K562 (cell line): ENCODE measurements around the gene ZNF837. TPM values are rescaled to one million over a fixed set of nuclear protein-coding genes. Genes with fewer than 3 reads are reported as not detected.

Experiments
- MAZ ChIP-seq, 2 experiments: fragments of 450-650 bp in 1 of 2; sonication (generic) in 1 of 2; formaldehyde crosslinking; IDR thresholded peaks in 1 of 2; conservative IDR thresholded peaks in 1 of 2; 2 replicates each; pipeline versions ENCODE4 v1.4.0 to v1.5.0; 2020; ENCODE audit warnings: mild to moderate bottlenecking in 1 of 2, missing genetic modification reagents in 1 of 2
- RAD21 ChIP-seq, 2 experiments: fragments of 250-450 bp in 1 of 2; fragments of 450-650 bp in 1 of 2; sonication (Bioruptor Pico) in 1 of 2; formaldehyde crosslinking in 1 of 2; IDR thresholded peaks in 1 of 2; conservative IDR thresholded peaks in 1 of 2; 2 replicates each; pipeline versions ENCODE4 v1.4.0 to v1.8.0; 2020 to 2022; ENCODE audit warnings: mild to moderate bottlenecking in 2 of 2, moderate library complexity in 1 of 2
- TEAD2 ChIP-seq: fragments of 450-650 bp; IDR thresholded peaks from 2 replicates; pipeline ENCODE4 v1.6.1; 2016; ENCODE audit warnings: missing genetic modification characterization, control low read depth, missing compliant biosample characterization
- TEAD4 ChIP-seq, 2 experiments: sonication (generic) in 1 of 2; formaldehyde crosslinking in 1 of 2; IDR thresholded peaks; 2 replicates each; pipeline versions ENCODE4 v1.6.1 to v1.8.0; 2012 to 2022; ENCODE audit warnings: borderline replicate concordance in 1 of 2, inconsistent platforms in 1 of 2, low read length in 1 of 2, mild to moderate bottlenecking in 1 of 2, missing genetic modification reagents in 1 of 2
- ZNF696 ChIP-seq: fragments of 250-450 bp; sonication (Bioruptor Pico); conservative IDR thresholded peaks from 2 replicates; pipeline ENCODE4 v1.4.0; 2020; ENCODE audit warnings: mild to moderate bottlenecking, moderate library complexity
- polyA plus RNA-seq, 8 experiments: library from polyadenylated mRNA; depleted of rRNA in 4 of 8; stranded (reverse) in 5 of 8; unstranded in 3 of 8; fragments of >200 nt; fragmentation: Nextera tagmentation in 2 of 8; fragmentation: Illumina TruSeq in 1 of 8; extraction: Ambion mirVana in 2 of 8; extraction: Trizol in 1 of 8; gene quantifications; 2 replicates each; pipeline versions ENCODE4 v1.2.1 to v1.2.3, GENCODE V29; 2011 to 2014; ENCODE audit warnings: inconsistent platforms in 1 of 8, missing spikeins in 1 of 8
- total RNA-seq, 7 experiments: library from RNA; depleted of rRNA in 6 of 7; stranded (reverse); fragments of >200 nt in 6 of 7; fragmentation: Illumina TruSeq in 2 of 7; extraction: Trizol in 2 of 7; gene quantifications; 2 replicates each; pipeline versions ENCODE4 v1.2.1 to v1.2.3, GENCODE V29; 2011 to 2021; ENCODE audit warnings: low replicate concordance in 1 of 7
- TF ChIP-seq, protein P1 (sequence below), 3 experiments: IDR thresholded peaks in 2 of 3; conservative IDR thresholded peaks in 1 of 3; 2 replicates each; pipeline ENCODE4 v1.5.1; 2011 to 2012; ENCODE audit warnings: low read length in 3 of 3, mild to moderate bottlenecking in 3 of 3, control low read depth in 2 of 3, improper control_type of control experiment in 1 of 3, inconsistent platforms in 1 of 3, low read depth in 1 of 3, mixed read lengths in 1 of 3, moderate library complexity in 1 of 3; ENCODE audit not compliant: insufficient read depth in 2 of 3
- TF ChIP-seq, protein P2 (sequence below): sonication (generic); formaldehyde crosslinking; IDR thresholded peaks from 2 replicates; pipeline ENCODE4 v1.9.0; 2022; ENCODE audit warnings: mild to moderate bottlenecking, missing genetic modification reagents
- TF ChIP-seq, protein P3 (sequence below): sonication (generic); formaldehyde crosslinking; IDR thresholded peaks from 2 replicates; pipeline ENCODE4 v1.8.0; 2022; ENCODE audit warnings: missing genetic modification reagents, mild to moderate bottlenecking, moderate library complexity, borderline replicate concordance
- TF ChIP-seq, protein P4 (sequence below): fragments of 450-650 bp; formaldehyde crosslinking; IDR thresholded peaks from 2 replicates; pipeline ENCODE4 v1.4.0; 2022; ENCODE audit warnings: missing genetic modification characterization
- TF ChIP-seq, protein P5 (sequence below): IDR thresholded peaks from 2 replicates; pipeline ENCODE4 v1.6.1; 2011; ENCODE audit warnings: borderline replicate concordance, low read depth, mild to moderate bottlenecking, moderate library complexity, low read length; ENCODE audit not compliant: insufficient read depth, poor library complexity, severe bottlenecking
- TF ChIP-seq, protein P6 (sequence below), 2 experiments: fragments of 450-650 bp in 1 of 2; sonication (generic) in 1 of 2; formaldehyde crosslinking; conservative IDR thresholded peaks; 2 replicates each; pipeline versions ENCODE4 v1.4.0 to v1.8.1; 2020 to 2022; ENCODE audit warnings: mild to moderate bottlenecking in 1 of 2, missing genetic modification reagents in 1 of 2

The ZNF837 gene
- total and polyA plus RNA-seq, 9 of the 15 experiments (the other 6 are each of a cell fraction or from before 2014, with no cell fraction given): 0.11 to 2.1 (median 0.57) TPM; not detected in 4

DNA sequence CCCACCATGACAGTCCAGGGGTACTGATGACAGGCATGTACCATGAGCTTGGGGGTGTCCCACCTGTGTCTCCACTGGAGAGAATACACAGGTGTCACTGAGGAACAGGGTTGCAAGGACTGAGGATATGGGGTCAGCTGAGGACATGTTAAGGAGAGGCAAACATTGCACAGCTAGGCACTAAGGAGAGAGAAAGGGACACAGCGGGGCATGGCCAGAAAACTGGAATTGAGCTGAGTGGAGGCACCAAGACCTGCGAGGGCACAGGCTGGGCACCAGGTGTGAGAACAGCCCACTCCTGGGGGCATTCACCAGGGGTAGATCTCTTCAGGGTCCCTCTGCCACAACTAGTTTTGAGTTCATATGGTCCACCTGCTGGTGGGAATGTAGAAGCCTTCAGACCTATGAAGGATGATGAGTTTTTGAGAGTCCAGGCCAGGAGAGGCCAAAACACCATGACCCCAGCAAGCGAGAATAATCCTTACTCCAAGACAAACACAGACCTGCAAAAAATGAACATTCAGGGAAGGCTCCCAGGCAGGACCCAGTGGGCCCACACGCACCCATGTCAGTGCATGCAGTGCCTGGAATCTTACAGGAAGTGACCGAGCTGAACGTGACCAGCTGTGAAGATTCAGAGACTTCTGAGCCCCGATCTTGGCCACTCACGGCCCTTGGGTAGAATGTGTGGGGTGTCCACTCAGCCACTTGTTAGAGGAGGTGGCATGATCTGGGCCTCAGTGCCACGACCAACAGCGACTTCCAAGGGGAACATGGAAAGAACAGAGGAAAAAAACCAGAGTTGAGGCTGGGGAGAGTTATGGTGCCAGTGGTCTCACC is 26.2 kb upstream of the ZNF837 start (continued):
- TF ChIP-seq, protein P1, sequence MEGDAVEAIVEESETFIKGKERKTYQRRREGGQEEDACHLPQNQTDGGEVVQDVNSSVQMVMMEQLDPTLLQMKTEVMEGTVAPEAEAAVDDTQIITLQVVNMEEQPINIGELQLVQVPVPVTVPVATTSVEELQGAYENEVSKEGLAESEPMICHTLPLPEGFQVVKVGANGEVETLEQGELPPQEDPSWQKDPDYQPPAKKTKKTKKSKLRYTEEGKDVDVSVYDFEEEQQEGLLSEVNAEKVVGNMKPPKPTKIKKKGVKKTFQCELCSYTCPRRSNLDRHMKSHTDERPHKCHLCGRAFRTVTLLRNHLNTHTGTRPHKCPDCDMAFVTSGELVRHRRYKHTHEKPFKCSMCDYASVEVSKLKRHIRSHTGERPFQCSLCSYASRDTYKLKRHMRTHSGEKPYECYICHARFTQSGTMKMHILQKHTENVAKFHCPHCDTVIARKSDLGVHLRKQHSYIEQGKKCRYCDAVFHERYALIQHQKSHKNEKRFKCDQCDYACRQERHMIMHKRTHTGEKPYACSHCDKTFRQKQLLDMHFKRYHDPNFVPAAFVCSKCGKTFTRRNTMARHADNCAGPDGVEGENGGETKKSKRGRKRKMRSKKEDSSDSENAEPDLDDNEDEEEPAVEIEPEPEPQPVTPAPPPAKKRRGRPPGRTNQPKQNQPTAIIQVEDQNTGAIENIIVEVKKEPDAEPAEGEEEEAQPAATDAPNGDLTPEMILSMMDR (IDR thresholded peaks at IDR 0.05 in 2 of 3, conservative IDR thresholded peaks at IDR 0.05 in 1 of 3; ENCODE audit: insufficient read depth in 2 of 3, low read depth in 1 of 3, low read length in 3 of 3): peak; percentile 54 to 73 (median 56)
- TF ChIP-seq TEAD2 (tag) (peak; percentile 94), ZNF696 (CRISPR knock-in tag) (no peak), MAZ (CRISPR knock-in tag; conservative IDR thresholded peaks at IDR 0.05 in 1 of 2, IDR thresholded peaks at IDR 0.05 in 1 of 2) (0 out of 4 replicates have a peak, but pooled peaks of 1 of the 2 experiments have one; percentile 19), RAD21 (CRISPR knock-in tag; conservative IDR thresholded peaks at IDR 0.05 in 1 of 2, IDR thresholded peaks at IDR 0.05 in 1 of 2) (peak in 1 of 2 experiments; percentile 32; a peak in 1 of 4 replicates), TEAD4 (IDR thresholded peaks at IDR 0.05; ENCODE audit: low read length) (peak; percentile 87), TEAD4 (CRISPR knock-in tag; IDR thresholded peaks at IDR 0.05; ENCODE audit: borderline replicate concordance) (peak; percentile 86; the same call in 1 of the 2 replicates)
- TF ChIP-seq, protein P2, sequence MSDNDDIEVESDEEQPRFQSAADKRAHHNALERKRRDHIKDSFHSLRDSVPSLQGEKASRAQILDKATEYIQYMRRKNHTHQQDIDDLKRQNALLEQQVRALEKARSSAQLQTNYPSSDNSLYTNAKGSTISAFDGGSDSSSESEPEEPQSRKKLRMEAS: peak; percentile 13; the same call in 1 of the 2 replicates
- TF ChIP-seq, protein P3, sequence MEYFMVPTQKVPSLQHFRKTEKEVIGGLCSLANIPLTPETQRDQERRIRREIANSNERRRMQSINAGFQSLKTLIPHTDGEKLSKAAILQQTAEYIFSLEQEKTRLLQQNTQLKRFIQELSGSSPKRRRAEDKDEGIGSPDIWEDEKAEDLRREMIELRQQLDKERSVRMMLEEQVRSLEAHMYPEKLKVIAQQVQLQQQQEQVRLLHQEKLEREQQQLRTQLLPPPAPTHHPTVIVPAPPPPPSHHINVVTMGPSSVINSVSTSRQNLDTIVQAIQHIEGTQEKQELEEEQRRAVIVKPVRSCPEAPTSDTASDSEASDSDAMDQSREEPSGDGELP (CRISPR knock-in tag): peak; percentile 77
- TF ChIP-seq, protein P4, sequence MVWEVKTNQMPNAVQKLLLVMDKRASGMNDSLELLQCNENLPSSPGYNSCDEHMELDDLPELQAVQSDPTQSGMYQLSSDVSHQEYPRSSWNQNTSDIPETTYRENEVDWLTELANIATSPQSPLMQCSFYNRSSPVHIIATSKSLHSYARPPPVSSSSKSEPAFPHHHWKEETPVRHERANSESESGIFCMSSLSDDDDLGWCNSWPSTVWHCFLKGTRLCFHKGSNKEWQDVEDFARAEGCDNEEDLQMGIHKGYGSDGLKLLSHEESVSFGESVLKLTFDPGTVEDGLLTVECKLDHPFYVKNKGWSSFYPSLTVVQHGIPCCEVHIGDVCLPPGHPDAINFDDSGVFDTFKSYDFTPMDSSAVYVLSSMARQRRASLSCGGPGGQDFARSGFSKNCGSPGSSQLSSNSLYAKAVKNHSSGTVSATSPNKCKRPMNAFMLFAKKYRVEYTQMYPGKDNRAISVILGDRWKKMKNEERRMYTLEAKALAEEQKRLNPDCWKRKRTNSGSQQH: no peak
- TF ChIP-seq, protein P5, sequence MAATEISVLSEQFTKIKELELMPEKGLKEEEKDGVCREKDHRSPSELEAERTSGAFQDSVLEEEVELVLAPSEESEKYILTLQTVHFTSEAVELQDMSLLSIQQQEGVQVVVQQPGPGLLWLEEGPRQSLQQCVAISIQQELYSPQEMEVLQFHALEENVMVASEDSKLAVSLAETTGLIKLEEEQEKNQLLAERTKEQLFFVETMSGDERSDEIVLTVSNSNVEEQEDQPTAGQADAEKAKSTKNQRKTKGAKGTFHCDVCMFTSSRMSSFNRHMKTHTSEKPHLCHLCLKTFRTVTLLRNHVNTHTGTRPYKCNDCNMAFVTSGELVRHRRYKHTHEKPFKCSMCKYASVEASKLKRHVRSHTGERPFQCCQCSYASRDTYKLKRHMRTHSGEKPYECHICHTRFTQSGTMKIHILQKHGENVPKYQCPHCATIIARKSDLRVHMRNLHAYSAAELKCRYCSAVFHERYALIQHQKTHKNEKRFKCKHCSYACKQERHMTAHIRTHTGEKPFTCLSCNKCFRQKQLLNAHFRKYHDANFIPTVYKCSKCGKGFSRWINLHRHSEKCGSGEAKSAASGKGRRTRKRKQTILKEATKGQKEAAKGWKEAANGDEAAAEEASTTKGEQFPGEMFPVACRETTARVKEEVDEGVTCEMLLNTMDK: peak; percentile 36
- TF ChIP-seq, protein P6, sequence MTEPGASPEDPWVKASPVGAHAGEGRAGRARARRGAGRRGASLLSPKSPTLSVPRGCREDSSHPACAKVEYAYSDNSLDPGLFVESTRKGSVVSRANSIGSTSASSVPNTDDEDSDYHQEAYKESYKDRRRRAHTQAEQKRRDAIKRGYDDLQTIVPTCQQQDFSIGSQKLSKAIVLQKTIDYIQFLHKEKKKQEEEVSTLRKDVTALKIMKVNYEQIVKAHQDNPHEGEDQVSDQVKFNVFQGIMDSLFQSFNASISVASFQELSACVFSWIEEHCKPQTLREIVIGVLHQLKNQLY (CRISPR knock-in tag; conservative IDR thresholded peaks at IDR 0.05): peak in 1 of 2 experiments; percentile 66; a peak in 1 of 4 replicates
